ENCODE data around the gene DCP1B.

GRCh38 chr12:1920436-1920835, 83.8 kb downstream of the DCP1B start:
- no peak for TF ChIP-seq SIN3A (IDR thresholded peaks at IDR 0.05; ENCODE audit: borderline replicate concordance, insufficient read depth, low read length)
- TF ChIP-seq POLR2AphosphoS5 (IDR thresholded peaks at IDR 0.05; ENCODE audit: low read depth, low read length), result no peak
- TF ChIP-seq REST (IDR thresholded peaks at IDR 0.05; ENCODE audit: insufficient read depth in 1 of 2, low read depth in 2 of 2, low read length in 2 of 2), result no peak
- TF ChIP-seq TAF1 (IDR thresholded peaks at IDR 0.05; ENCODE audit: borderline replicate concordance, insufficient read depth, low read length), result no peak

Data from PFSK-1 (cell line).